AG04450 (cell line): ENCODE measurements around the gene PPP4C. TPM values are rescaled to one million over a fixed set of nuclear protein-coding genes. Genes with fewer than 3 reads are reported as not detected.

ENCODE experiments used
- CTCF ChIA-PET: fragments of 300-600, 350-600 bp; formaldehyde crosslinking; extraction: SDS; loops from one replicate; lab custom pipeline; 2022; ENCODE audit warnings: antibody characterized with exemption, inconsistent platforms; lab: Charles Lee
- POLR2A ChIA-PET: fragments of 350-600 bp; formaldehyde crosslinking; extraction: SDS; loops from one replicate; lab custom pipeline; 2021; ENCODE audit warnings: antibody characterized with exemption, inconsistent platforms; lab: Yijun Ruan, JAX
- DNase-seq: peaks from one replicate; pipeline ENCODE4 v3.0.0-alpha.2; 2011; ENCODE audit warnings: low read depth, low spot score
- H3K27ac ChIP-seq: one replicate; pipeline ENCODE4 v1.5.1; 2012; ENCODE audit warnings: low read depth, low read length, control low read depth
- H3K27me3 ChIP-seq: one replicate; pipeline ENCODE4 v1.6.0; 2012; ENCODE audit warnings: low read length; ENCODE audit not compliant: control insufficient read depth, insufficient read depth
- H3K4me3 ChIP-seq: 2 replicates; pipeline ENCODE4 v1.5.1; 2011; ENCODE audit warnings: mild to moderate bottlenecking, low read depth, low read length, control low read depth
- H3K9me3 ChIP-seq: 2 replicates; pipeline ENCODE4 v1.5.1; 2012; ENCODE audit warnings: low read length; ENCODE audit not compliant: control insufficient read depth, insufficient read depth
- CTCF ChIP-seq: IDR thresholded peaks from 2 replicates; pipeline ENCODE4 v1.5.1; 2011; ENCODE audit warnings: low read depth, low read length, control low read depth, inconsistent platforms
- polyA plus RNA-seq: library from polyadenylated mRNA; depleted of rRNA; stranded (reverse); fragments of >200 nt; gene quantifications from 2 replicates; pipeline ENCODE4 v1.2.3, GENCODE V29; 2011

The PPP4C gene
- polyA plus RNA-seq, 1 experiment = 112 TPM

GRCh38 chr16:30119428-30119827 is 43.6 kb downstream of the PPP4C start:
- Histone ChIP-seq H3K9me3 (no peaks in the 10 kb centered on the region), H3K27me3 (no peaks in the 10 kb centered on the region), H3K27ac (no peak overlapping the region), H3K4me3 (no peak overlapping the region)
- TF ChIP-seq CTCF = no peak
- POLR2A ChIA-PET = no interaction called here
- CTCF ChIA-PET = interaction anchor here (1.3 kb wide), 1 partner anchor 290 kb away, joined by 3 read pairs; no protein-coding TSS in a partner anchor
- DNase-seq = no peak

GRCh38 chr16:30120340-30121105 is 44.7 kb downstream of the PPP4C start:
- Histone ChIP-seq H3K27me3 (no peaks in the 10 kb centered on the region), H3K27ac (no peak overlapping the region), H3K4me3 (no peak overlapping the region), H3K9me3 (no peaks in the 10 kb centered on the region)
- DNase-seq = no peak
- POLR2A ChIA-PET = no interaction called here
- no peak for TF ChIP-seq CTCF
- CTCF ChIA-PET = interaction anchor here (0.6 to 1.4 kb wide), 3 partner anchors 8 to 289 kb away, joined by 3 to 7 read pairs (median 3); no protein-coding TSS in a partner anchor

- Histone ChIP-seq H3K4me3 (peak overlapping the region; percentile 82), H3K27me3 (no peaks in the 10 kb centered on the region), H3K9me3 (no peaks in the 10 kb centered on the region), H3K27ac (no peak overlapping the region)
- ChIA-PET POLR2A (interaction anchor here (0.6 kb wide), 2 partner anchors 20 to 528 kb away, joined by 6 to 8 read pairs; no protein-coding TSS in a partner anchor), CTCF (no interaction called here)
- no peak for DNase-seq
- TF ChIP-seq CTCF = no peak
Measured at GRCh38 chr16:30121741-30122571, 46.2 kb downstream of the PPP4C start.

- CTCF ChIA-PET = no interaction called here
- no peak overlapping the region for H3K27ac ChIP-seq
- POLR2A ChIA-PET = interaction anchor here (0.6 to 1.8 kb wide), 2 partner anchors 19 to 57 kb away, joined by 8 read pairs; partner anchors contain the start of gene ALDOA
Measured at GRCh38 chr16:30122604-30123160, 46.9 kb downstream of the PPP4C start.

More at GRCh38 chr16:30122604-30123160, 46.9 kb downstream of the PPP4C start:
- no peaks in the 10 kb centered on the region for H3K27me3 ChIP-seq
- TF ChIP-seq CTCF = no peak
- no peak for DNase-seq
- H3K4me3 ChIP-seq = peak overlapping the region; percentile 82
- H3K9me3 ChIP-seq = no peaks in the 10 kb centered on the region
